ENCODE measurements around the gene FLYWCH1. TPM values are rescaled to one million over a fixed set of nuclear protein-coding genes. Genes with fewer than 3 reads are reported as not detected.
"Not testable (repeated sequence)": the region's sequence is repeated elsewhere in the genome, so short reads cannot be mapped to it uniquely, and the experiment has no call there.

The FLYWCH1 gene
- total RNA-seq, 2 donors from 2014 or later, result 18.5 to 28.4 TPM

- H3K4me3 ChIP-seq, result no peak overlapping the region
- no peak overlapping the region for H3K9ac ChIP-seq (ENCODE audit: low read depth in 2 of 2, low read length in 2 of 2)
- no peaks in the 10 kb centered on the region for H3K27me3 ChIP-seq
- intact Hi-C loops (cut with DNase I), result no loop called here
- H3K9me3 ChIP-seq, result no peaks in the 10 kb centered on the region
- H3K36me3 ChIP-seq, result peaks cover 10% of the 10 kb centered on the region
- H3K4me1 ChIP-seq, result no peaks in the 10 kb centered on the region
- TF ChIP-seq, protein P1, sequence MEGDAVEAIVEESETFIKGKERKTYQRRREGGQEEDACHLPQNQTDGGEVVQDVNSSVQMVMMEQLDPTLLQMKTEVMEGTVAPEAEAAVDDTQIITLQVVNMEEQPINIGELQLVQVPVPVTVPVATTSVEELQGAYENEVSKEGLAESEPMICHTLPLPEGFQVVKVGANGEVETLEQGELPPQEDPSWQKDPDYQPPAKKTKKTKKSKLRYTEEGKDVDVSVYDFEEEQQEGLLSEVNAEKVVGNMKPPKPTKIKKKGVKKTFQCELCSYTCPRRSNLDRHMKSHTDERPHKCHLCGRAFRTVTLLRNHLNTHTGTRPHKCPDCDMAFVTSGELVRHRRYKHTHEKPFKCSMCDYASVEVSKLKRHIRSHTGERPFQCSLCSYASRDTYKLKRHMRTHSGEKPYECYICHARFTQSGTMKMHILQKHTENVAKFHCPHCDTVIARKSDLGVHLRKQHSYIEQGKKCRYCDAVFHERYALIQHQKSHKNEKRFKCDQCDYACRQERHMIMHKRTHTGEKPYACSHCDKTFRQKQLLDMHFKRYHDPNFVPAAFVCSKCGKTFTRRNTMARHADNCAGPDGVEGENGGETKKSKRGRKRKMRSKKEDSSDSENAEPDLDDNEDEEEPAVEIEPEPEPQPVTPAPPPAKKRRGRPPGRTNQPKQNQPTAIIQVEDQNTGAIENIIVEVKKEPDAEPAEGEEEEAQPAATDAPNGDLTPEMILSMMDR (IDR thresholded peaks at IDR 0.05), result no peak
- DNase-seq, result no peak
- no peak overlapping the region for H3K27ac ChIP-seq
Observed at GRCh38 chr16:2938206-2938605, 26.5 kb downstream of the FLYWCH1 start.

DNA sequence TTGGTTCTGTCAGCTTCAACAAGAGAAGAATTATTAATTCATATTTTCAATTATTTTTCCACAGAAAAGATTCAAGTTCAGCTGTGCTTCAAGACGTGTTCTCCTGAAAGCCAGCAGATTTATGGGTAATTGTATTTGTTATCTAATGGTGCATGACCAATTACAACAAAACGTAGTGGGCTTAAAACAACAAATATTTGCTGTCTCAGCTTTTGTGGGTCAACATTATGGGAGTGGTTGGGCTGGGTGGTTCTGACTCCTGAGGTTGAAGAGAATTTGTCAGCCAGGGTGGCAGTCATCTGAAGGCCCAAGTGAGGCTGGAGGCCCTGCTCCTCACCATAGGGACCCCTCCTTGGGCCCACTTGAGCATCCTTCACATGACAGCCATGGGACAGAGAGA lies 28.2 kb downstream of the FLYWCH1 start:
- no peak for DNase-seq
- H3K4me1 ChIP-seq, result no peaks in the 10 kb centered on the region
- H3K27ac ChIP-seq, result no peak overlapping the region
- peaks cover 10% of the 10 kb centered on the region for H3K36me3 ChIP-seq
- H3K9me3 ChIP-seq, result no peaks in the 10 kb centered on the region
- H3K4me3 ChIP-seq, result no peak overlapping the region
- no peaks in the 10 kb centered on the region for H3K27me3 ChIP-seq
- H3K9ac ChIP-seq (ENCODE audit: low read depth in 2 of 2, low read length in 2 of 2), result no peak overlapping the region
- TF ChIP-seq, protein P1 (IDR thresholded peaks at IDR 0.05), result no peak
- intact Hi-C loops (cut with DNase I), result no loop called here

GRCh38 chr16:2942045-2942444 lies 30.3 kb downstream of the FLYWCH1 start:
- H3K27ac ChIP-seq, result no peak overlapping the region
- H3K27me3 ChIP-seq, result no peaks in the 10 kb centered on the region
- no peak overlapping the region for H3K9ac ChIP-seq (ENCODE audit: low read depth in 2 of 2, low read length in 2 of 2)
- no peaks in the 10 kb centered on the region for H3K4me1 ChIP-seq
- H3K36me3 ChIP-seq, result peaks cover 10% of the 10 kb centered on the region
- TF ChIP-seq, protein P1 (IDR thresholded peaks at IDR 0.05), result no peak
- no peak for DNase-seq
- no peak overlapping the region for H3K4me3 ChIP-seq
- intact Hi-C loops (cut with DNase I), result no loop called here
- no peaks in the 10 kb centered on the region for H3K9me3 ChIP-seq

DNA sequence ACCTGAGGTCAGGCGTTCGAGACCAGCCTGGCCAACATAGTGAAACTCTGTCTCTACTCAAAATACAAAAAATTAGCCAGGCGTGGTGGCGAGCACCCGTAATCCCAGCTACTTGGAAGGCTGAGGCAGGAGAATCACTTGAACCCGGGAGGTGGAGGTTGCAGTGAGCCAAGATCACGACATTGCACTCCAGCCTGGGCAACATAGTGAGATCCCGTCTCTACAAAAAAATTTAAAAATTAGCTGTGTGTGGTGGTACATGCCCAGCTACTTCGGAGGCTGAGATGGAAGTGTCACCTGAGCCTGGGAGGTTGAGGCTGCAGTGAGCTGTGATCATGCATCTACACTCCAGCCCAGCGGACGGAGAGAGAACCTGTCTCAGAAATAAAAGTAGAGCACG lies 32.0 kb downstream of the FLYWCH1 start:
- H3K36me3 ChIP-seq; H3K4me1 ChIP-seq; intact Hi-C loops (cut with DNase I); DNase-seq; H3K27ac ChIP-seq; H3K4me3 ChIP-seq; H3K9me3 ChIP-seq; H3K27me3 ChIP-seq; H3K9ac ChIP-seq (ENCODE audit: low read depth in 2 of 2, low read length in 2 of 2): not testable (repeated sequence)

- Histone ChIP-seq H3K27me3 (no peaks in the 10 kb centered on the region), H3K9ac (ENCODE audit: low read depth in 2 of 2, low read length in 2 of 2) (no peak overlapping the region), H3K36me3 (no peaks in the 10 kb centered on the region), H3K9me3 (no peaks in the 10 kb centered on the region), H3K27ac (no peak overlapping the region), H3K4me3 (no peak overlapping the region), H3K4me1 (no peaks in the 10 kb centered on the region)
- DNase-seq, result no peak
- intact Hi-C loops (cut with DNase I), result no loop called here
- TF ChIP-seq, protein P1 (IDR thresholded peaks at IDR 0.05), result no peak
Observed at GRCh38 chr16:2946649-2947048, 34.9 kb downstream of the FLYWCH1 start.

- H3K9me3 ChIP-seq, result no peaks in the 10 kb centered on the region
- no peak overlapping the region for H3K27ac ChIP-seq
- no peaks in the 10 kb centered on the region for H3K4me1 ChIP-seq
- intact Hi-C loops (cut with DNase I), result no loop called here
- no peaks in the 10 kb centered on the region for H3K27me3 ChIP-seq
- no peak for DNase-seq
- no peaks in the 10 kb centered on the region for H3K36me3 ChIP-seq
- H3K9ac ChIP-seq (ENCODE audit: low read depth in 2 of 2, low read length in 2 of 2), result no peak overlapping the region
- TF ChIP-seq, protein P1 (IDR thresholded peaks at IDR 0.05), result no peak
- no peak overlapping the region for H3K4me3 ChIP-seq
Observed at GRCh38 chr16:2948807-2949704, 37.3 kb downstream of the FLYWCH1 start.

All from colonic mucosa (tissue), 4 donors.